Neural progenitor cell (in vitro differentiated cells): Measurements from ENCODE around the gene KNL1.

ENCODE experiments used
- CTCF ChIP-seq: fragments of 200-600 bp; sonication (generic); IDR thresholded peaks from 2 replicates; pipeline ENCODE4 v1.5.1; 2017; ENCODE audit warnings: antibody characterized with exemption, mild to moderate bottlenecking
- EZH2 ChIP-seq: fragments of 200-600 bp; sonication (generic); IDR thresholded peaks from 2 replicates; pipeline ENCODE4 v1.6.1; 2017; ENCODE audit warnings: antibody characterized with exemption, mild to moderate bottlenecking, moderate library complexity
- EZH2phosphoT487 ChIP-seq: fragments of 200-600 bp; sonication (generic); IDR thresholded peaks from 2 replicates; pipeline ENCODE4 v1.6.1; 2017; ENCODE audit warnings: antibody characterized with exemption

GRCh38 chr15:40706121-40706520 lies 112.1 kb downstream of the KNL1 start:
- TF ChIP-seq CTCF (no peak), EZH2 (no peak), EZH2phosphoT487 (no peak)
